IPS-NIHi7 (cell line): ENCODE data around the gene ALDH1A3.
A peak's percentile ranks its signal among the peaks of the same experiment; 100 is the strongest.

ENCODE experiments used
- DNase-seq: peaks from one replicate; pipeline ENCODE4 v3.0.0; 2012; ENCODE audit warnings: mixed read lengths; ENCODE audit errors: extremely low spot score

Gene ALDH1A3

GRCh38 chr15:100925480-100925879, 45.8 kb downstream of the ALDH1A3 start:
- no peak for DNase-seq

DNA sequence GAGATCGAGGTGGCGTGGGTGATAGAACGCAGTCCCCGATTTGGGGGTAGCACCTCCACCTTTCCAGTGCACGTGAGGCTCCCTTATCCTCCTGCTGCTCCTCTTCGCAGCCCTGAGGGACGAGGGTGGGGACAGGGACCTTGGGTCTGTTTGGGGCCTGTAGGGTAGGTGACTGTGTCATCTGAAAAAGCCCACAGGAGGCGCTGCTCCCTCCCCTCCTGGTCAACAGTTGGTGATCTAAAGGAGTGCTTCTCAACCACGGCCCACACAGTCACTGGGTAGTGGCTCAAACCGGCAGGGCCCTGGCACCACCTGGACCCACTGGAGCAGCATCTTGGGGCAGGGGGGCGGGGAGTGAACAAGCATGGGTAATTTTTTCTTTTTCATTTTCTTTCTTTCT, 46.6 kb downstream of the ALDH1A3 start:
- DNase-seq = peak; percentile 69

DNA sequence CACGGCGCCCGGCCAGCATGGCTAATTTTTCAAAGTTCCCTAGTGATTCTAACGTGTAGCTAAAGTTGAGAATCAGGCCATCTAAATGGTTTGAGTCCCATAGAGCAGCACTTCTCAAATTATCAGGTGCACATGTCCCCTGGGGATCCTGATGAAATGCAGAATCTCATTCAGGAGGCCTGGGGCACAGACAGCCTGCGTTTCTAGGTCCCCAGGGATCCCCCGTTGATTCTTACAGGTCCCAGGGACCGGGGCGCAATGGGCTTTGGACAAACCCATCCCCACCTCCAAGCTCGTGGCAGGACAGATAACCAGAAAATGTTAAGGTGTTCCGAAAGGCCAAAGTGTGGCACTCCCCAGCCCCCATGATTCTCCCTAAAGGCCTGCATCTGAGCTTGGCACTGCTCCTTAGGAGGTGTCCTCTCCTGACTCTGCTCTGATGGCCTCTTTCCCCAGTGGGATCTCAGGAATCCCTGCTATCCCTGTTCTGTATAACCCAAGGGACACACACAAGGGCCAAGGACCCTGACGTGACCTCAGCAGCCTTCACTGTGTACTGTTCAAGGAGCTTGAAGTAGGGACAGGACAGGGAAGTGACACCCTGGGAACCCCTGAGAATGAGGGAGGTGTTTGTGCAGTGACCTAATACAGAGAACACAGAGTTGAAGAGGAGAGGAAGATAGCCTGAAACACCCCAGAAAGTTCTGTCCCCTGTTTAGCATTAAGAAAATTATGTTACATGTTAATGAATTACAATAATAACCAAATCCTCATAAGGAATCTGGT, 47.5 kb downstream of the ALDH1A3 start:
- DNase-seq = no peak

DNA sequence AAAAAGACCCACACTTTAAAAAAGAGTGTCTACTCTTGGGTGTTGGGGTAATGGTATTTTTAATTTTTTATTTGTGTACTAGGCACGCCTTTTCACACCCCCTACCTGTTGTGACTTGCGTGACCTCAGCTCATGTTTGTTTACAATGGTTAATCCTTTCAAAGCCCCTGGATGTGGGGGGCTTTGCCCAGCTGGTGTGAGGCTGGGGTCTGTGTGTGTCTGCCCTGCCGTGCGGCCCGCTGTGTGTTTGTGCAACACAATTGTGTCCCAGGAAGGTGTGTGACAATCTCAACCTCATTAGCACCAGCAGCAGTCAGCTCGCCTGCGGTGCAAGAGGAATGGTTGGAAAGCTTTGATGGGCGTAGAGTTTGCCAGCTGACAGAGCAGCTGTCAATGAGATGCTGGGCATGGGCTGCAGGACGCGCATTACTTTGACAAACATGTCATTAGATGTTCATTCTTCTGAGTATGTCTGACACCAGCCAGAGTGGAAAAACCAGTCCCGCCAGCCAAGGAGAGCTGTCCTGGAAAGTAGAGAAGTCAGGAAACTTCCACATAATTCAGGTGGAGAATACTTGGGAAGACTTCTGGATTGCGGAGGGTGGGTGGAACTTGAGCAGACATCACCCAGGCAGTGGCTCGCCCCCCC, 49.1 kb downstream of the ALDH1A3 start:
- no peak for DNase-seq

- DNase-seq = no peak
Observed at GRCh38 chr15:100929641-100930042, 50.0 kb downstream of the ALDH1A3 start.

- DNase-seq = no peak
Observed at GRCh38 chr15:100930306-100930848, 50.7 kb downstream of the ALDH1A3 start.

DNA sequence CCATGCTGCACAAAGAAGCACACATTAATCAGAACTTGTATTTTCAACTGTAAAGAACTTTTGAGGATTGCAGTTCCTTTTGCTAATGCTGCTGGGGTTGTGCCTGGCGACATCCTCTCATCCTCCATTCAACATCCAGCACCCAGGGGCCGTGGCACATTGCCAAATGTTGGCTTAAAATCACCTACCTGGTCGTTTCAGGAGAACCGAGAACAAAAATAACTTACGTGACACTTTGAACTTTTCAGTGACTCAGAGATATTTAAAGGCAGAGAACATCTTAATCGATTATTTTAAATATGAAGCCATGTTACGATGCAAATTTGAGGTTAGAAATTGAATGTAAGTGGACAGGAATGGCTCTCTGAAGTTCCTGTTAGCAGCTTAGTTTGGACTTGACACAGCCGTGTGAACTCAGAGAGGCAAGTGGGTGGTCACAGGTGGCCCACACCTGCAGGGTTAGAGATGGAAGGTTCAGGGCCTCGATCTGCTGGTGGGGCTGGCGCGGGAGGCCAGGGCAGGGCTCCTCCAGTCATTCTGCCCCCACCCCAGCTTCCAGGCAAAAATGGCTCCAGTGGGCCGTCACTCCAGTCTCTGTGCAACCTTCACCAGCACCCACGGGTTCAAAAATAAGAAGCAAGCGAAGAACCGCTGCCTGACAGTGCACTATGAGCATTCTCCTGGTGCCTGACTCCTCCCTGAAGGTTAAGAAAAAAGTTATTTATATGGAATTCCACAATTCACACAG, 51.7 kb downstream of the ALDH1A3 start:
- DNase-seq = no peak

DNA sequence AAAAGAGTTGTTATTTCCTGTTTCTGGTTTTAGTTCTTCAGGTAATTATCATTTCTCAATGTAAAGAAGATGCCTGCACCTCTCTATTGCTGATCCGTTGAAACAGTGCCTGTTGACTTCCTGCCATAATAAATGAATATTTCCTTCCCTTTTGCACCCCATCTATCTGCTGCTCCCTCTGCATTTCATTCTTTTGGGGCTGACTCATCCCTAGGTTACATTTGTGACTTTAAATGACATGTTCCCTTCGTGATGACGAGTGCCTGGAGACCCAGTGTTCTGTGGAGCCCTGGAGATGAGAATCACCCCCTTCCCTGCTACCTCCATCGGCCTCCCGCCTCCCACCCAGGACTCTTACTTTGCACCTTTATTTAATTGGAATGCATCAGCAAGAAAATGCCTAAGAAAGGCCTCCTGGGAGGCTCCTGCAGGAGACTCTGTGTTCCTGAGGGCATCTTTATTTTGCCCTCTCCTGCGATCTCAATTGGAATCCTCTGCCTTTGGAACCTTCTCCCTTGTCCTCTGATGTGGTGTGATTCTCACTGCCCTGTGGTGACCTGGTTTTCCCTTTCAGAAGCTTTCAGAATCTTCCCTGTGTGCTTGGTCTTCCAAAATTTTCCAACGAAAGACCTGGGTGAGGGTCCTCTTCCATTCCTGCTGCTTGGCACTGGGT, 53.2 kb downstream of the ALDH1A3 start:
- no peak for DNase-seq

DNA sequence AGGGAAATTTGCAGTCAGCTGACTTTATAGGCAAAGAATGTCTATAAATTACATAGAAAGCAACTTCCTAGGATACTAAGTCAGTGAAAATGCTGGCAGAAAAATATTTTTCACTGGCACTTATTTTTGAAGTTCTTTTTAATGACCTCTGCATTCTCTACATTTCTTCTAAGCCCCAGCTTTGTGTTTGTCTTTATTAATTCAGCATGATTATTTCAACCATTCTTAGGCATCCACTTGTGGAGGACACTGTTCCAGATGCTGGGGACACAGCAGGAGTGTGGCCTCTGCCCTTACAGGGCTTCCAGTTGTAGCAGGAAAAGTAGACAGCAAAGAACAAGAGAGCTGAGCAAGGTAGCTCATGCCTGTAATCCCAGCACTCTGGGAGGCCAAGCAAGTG, 54.5 kb downstream of the ALDH1A3 start:
- no peak for DNase-seq

- DNase-seq = no peak
Observed at GRCh38 chr15:100934726-100935125, 55.1 kb downstream of the ALDH1A3 start.

DNA sequence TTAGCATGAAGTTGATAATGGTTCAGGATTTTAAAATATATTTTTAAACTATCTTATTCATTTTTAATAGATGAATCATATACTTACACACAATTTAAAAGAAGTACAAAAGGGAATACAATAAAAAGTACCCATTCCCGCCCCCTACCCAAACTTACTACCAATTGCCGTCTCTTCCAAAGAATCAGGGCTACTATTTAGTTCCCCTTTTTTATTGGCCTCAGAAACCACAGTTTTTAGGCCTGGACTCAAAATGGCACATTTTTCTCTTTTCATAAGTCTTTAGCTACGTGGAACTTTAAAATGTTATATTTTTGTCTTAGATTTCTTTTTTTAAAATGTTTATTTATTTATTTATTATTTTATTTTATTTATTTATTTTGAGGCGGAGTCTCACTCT, 57.5 kb downstream of the ALDH1A3 start:
- DNase-seq = no peak

GRCh38 chr15:100939791-100940190, 60.2 kb downstream of the ALDH1A3 start:
- DNase-seq = no peak

DNA sequence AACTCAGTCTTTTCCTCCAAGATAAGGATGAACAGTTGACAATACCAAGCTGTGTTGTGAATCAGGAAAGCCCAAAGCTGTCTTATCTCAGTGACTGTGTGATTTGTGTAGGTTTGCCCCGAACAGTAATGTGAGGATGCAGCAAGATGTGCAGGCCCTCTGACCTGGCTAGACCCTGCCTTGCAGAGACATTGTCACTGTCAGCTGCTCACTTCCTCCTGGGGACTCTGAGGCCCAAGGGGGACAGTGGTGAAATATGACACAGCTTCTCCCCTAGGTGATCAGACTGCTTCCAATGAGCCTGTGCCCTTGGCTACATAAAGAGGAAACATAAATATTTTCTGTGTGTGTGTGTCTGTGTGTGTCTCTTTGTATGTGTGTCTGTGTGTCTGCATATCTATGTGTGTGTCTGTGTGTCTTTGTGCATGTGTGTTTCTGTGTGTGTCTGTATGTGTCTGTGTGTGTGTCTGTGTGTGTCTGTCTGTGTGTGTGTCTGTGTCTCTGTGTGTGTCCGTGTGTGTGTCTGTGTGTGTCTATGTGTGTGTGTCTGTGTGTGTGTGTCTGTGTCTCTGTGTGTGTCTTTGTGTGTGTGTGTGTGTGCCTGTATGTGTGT, 61.2 kb downstream of the ALDH1A3 start:
- DNase-seq = no peak

- DNase-seq = no peak
Observed at GRCh38 chr15:100941536-100941935, 61.9 kb downstream of the ALDH1A3 start.

- no peak for DNase-seq
Observed at GRCh38 chr15:100942656-100943425, 63.2 kb downstream of the ALDH1A3 start.

DNA sequence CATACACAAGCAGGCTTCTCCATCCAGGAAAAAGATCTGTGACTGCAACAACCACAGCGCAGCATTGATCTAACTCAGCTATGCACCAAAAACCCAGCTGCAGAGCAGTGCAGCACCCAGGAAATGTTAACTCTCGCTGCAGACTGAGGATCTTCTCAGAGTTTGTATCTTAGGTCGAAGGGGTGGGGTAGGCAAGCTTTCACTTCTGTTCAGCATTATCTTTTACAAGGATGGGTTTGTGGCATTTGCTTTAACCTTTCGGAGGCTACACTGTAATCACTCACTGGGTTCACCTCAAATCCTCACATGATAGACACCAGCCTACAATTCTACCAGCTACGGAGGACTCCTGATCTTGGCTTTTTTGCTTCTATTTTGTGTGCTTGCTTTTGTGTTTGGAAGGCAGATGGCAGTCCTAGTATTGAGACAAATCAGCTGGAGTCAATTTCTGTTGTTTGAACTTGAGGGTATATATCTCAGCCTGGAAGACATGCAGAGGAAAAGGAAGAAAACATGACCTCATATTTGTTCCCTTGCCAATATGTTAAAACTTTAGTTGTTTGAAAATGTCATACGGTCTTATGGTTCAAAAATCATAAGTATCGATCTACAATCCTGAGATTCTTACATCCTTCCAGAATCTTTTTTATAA, 64.7 kb downstream of the ALDH1A3 start:
- DNase-seq = no peak

DNA sequence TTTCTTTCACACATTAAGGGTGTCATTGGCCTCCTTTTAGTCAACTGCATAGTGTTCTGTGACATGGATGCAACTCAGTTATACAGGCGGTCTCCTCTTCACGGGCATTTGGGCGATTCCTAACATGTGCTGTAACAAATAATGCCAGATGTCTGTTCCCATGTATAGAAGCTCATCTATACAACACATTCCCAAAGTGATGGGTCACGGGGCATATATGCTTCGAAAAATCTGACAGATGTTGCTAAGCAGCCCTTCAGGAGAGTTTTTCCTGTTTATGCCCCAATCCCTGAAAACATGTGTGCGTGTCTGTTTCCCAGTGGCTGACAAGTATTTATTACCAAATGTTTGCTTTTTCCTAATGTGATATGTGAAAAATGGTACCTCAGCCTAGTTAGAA, 65.4 kb downstream of the ALDH1A3 start:
- no peak for DNase-seq

- no peak for DNase-seq
Observed at GRCh38 chr15:100947760-100948429, 68.3 kb downstream of the ALDH1A3 start.

DNA sequence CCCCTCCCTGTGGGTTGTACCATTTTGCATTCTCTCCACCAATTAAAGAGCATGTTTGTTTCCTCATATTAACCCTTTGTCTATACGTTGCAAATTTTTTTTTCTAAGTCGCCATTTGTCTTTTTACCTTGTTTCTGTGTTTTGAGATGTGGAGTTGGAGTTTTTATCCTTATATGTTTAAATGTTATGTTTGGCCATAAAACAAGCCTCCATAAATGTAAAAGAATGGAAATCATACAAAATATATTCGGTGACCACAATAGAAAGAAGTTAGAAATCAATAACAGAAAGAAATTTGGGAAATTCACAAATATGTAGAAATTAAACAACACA, 68.8 kb downstream of the ALDH1A3 start:
- DNase-seq = no peak

DNA sequence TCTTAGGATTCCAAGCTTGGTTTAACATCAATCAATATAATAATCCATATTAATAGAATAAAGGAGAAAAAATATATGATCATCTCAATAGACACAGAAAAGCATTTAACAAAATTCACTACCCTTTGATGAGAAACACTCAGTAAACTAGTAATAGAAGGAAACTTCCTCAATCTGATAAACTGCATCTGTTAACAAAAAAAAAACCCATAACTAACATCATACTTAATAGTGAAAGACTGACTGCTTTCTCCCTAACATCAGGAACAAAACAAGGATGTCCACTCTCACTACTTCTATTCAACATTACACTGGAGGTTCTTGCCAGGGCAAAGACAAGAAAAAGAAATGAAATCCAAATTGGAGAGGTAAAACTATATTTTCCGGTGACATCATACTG, 70.1 kb downstream of the ALDH1A3 start:
- no peak for DNase-seq
